Amygdala (tissue), 56 donors: ENCODE data around the gene IBTK.
"Not testable (repeated sequence)": the region's sequence is repeated elsewhere in the genome, so short reads cannot be mapped to it uniquely, and the experiment has no call there.

Source experiments
- DNase-seq, 56 donors: peaks; one replicate each; lab custom pipeline; 2025; lab: John Stamatoyannopoulos, UW

The IBTK gene, protein sequence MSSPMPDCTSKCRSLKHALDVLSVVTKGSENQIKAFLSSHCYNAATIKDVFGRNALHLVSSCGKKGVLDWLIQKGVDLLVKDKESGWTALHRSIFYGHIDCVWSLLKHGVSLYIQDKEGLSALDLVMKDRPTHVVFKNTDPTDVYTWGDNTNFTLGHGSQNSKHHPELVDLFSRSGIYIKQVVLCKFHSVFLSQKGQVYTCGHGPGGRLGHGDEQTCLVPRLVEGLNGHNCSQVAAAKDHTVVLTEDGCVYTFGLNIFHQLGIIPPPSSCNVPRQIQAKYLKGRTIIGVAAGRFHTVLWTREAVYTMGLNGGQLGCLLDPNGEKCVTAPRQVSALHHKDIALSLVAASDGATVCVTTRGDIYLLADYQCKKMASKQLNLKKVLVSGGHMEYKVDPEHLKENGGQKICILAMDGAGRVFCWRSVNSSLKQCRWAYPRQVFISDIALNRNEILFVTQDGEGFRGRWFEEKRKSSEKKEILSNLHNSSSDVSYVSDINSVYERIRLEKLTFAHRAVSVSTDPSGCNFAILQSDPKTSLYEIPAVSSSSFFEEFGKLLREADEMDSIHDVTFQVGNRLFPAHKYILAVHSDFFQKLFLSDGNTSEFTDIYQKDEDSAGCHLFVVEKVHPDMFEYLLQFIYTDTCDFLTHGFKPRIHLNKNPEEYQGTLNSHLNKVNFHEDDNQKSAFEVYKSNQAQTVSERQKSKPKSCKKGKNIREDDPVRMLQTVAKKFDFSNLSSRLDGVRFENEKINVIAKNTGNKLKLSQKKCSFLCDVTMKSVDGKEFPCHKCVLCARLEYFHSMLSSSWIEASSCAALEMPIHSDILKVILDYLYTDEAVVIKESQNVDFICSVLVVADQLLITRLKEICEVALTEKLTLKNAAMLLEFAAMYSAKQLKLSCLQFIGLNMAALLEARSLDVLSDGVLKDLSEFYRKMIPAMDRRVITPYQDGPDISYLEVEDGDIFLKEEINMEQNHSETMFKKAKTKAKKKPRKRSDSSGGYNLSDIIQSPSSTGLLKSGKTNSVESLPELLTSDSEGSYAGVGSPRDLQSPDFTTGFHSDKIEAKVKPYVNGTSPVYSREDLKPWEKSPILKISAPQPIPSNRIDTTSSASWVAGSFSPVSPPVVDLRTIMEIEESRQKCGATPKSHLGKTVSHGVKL (N-terminal part only)

DNA sequence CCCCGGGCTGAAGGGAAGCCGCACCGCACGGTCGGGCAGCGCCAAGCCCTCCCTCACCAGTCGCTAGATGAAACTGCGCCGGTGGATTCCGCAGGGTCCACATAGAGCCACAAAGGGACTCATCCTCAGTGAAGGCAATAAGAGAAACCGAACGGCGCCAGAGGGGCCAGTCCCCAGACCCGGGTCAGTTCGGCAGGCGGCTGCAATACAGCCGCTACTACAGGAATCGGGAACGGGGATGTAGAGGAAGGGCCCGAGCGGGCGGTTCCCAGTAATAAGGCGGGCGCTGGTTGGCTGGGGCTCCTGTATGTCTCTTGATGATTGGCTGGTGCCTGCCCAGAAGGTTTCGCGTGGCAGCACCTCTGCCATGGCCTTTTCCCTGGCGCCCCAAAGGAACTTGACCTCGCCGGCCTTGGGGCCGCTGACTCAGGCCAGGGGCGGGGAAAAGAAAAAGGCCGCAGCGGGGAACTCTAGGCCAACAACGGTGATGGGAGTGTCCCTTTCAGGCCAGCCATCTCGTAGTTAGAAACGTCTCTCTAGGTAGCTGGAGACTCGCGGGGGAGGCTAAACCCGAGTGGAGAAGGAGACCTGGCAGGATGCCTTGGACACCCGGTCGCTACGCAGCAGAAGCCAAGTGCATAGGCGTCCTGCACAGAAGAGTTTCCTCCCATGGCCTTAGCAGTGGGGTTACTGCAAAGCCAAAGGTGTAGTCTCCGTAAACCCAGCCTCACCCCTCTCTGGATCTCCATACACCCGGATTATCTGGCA, at the start of gene IBTK:
Gene IBTK, minus strand, starts transcription at position 240 of the 768 bp plus-strand sequence. CDS start 7,258 bp downstream, outside the sequence.
- peak; percentile 66 to 96 (median 93) for DNase-seq

DNA sequence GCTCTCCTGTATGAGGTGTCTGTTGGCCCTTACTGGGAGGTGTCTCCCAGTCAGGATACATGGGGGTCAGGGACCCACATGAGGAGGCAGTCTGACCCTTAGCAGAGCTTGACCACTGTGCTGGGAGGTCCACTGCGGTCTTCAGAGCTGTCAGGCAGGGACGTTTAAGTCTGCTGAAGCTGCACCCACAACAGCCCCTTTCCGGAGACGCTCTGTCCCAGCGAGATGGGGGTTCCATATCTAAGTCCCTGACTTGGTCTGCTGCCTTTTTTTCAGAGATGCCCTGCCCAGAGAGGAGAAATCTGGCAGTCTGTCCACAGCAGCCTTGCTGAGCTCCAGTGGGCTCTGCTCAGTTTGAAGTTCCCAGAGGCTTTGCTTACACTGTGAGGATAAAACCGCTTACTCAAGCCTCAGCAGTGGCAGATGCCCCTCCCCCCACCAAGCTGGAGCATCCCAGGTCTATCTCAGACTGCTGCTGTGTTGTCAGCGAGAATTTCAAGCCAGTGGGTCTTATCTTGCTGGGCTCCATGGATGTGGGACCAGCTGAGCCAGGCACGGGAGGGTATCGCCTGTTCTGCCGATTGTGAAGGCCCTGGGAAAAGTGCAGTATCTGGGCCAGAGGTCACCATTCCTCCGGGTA, 36.3 kb upstream of the IBTK start:
- DNase-seq, result no peak

DNA sequence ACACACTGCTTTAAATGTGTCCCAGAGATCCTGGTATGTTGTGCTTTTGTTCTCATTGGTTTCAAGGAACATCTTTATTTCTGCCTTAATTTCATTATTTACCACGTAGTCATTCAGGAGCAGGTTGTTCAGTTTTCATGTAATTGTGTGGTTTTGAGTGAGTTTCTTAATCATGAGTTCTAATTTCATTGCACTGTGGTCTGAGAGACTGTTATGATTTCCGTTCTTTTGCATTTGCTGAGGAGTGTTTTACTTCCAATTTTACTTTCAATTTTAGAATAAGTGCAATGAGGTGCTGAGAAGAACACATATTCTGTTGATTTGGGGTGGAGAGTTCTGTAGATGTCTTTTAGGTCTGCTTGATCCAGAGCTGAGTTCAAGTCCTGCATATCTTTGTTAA, 34.0 kb upstream of the IBTK start:
- DNase-seq, result not testable (repeated sequence)

DNA sequence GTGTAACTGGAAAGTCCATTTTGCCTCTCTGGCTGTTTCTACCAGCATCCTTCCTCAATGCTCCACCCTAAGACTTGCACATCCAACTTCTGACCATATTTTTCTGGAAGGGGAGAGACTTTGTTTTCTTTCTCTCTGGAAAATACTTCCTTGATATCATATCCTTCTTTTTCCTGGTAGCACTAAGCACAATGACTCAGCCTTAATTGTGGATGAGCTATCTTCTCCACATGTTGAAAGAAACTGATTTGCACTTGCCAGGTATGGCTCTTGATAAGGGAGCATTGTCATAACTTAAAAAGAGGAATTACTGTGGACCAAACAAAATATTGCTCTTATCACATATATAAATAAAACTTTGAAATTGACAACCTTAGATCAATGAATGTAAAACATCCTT, 30.1 kb upstream of the IBTK start:
- no peak for DNase-seq

DNA sequence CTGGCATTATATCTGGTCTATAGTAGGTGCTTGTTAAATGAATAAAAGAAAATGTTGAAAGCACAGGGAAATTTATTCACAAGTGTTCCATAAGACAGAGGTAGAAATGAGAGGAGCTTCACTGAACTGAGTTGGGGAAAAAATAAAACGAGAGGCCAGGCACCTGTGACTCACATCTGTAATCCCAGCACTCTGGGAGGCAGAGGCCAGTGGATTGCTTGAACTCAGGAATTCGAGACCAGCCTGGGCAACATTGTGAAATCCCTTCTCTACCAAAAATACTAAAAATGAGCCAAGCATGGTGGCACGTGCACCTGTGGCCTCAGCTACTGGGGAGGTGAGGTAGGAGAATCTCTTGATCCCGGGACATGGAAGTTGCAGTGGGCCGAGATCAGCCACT, 28.1 kb upstream of the IBTK start:
- DNase-seq, result no peak

DNA sequence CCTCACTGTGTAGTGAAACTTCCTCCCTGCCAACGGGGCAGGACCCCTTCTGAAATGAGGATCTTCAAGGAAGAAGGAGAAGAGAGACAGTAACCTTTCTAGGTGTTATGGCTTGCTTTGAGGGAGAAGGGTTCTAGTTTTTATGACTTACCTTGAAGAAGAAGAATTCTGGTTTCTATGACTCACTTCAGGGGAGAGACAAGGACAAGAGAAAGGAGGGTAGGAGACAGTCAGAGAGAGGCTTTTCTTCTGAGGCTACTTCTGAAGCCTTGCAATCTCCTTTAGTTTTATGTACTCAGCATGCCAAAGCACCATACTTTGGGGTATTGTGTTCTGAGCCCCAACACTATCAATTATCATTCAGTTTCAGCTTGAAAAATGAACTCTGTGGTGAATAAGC, 25.8 kb upstream of the IBTK start:
- no peak for DNase-seq

DNA sequence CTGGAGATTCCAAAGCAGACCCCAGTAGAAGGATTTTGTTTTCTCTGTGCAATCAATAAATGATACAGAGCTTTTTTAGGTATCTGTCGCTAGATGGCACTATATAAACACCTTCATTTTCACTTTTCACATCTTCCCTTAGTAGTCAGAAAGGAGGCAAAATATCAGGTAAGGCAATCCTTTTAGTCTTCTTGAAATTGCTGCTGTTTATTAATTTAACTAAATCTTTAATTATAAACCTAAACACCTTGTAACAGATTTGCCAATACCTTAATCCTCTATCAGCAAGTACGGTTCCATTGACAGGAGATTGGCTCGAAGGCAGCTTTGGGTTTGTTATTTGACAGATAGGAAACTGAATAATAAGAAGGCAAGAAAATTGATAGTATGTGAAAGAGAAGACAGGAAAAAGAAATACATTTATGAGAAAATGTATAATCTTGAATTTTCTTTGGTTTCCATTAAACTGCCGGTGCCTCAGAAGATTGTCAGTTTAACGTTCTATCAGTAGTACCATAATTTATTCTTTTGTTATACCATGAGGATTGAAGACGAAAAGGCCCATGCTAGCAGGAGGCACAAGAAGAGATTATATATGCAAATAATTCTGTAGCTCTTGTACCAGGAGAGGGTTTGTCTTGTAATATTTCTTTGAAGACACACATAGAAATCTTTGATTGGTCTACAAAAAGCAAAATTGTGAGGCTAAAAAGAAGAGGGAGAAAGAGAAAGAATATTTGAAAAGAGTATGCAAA, 23.5 kb upstream of the IBTK start:
- no peak for DNase-seq

DNA sequence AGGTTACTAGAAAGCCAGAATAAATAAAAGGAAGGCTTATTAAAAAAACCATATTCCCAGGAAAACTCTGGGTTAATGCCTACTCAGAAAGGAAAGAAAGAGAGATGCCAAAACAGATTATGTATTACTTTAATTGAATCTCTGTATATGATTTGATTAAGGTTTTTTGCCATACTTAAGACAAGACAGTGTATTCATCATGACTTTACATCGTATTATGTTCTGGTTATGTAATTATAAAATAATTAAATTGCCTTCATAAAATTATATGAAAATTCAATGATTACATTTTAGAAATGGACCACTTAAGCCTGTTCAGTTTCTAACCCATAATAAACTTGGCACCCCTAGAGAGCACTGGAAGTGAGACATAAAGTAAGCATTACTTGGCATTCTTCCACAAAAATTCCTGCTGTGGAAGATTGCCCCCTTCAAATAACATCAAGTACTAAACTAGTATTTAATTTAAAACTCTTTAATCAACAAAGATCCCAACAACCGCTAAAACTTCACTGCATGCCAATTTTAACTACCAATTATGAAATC, 20.8 kb upstream of the IBTK start:
- no peak for DNase-seq

DNA sequence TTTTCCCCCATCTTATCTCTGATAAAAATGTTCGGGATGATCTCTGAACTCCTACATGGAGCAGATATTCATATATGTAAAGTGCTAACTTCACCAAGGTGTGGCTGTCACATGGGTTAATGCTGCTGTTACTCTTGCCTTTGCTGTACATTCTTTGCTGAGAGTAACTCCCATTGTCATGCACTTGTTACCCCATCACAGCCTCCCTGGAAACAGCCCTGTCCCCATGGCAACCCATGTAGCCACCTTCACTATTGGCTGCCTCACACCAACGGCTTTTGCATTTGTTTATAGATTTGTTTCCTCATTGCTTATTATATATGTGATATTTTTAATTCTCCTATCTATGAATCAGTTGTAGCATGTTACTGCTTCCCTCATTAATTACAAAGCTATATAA, 17.3 kb upstream of the IBTK start:
- peak in 2 of 56 donors; percentile 1 to 13 for DNase-seq

DNA sequence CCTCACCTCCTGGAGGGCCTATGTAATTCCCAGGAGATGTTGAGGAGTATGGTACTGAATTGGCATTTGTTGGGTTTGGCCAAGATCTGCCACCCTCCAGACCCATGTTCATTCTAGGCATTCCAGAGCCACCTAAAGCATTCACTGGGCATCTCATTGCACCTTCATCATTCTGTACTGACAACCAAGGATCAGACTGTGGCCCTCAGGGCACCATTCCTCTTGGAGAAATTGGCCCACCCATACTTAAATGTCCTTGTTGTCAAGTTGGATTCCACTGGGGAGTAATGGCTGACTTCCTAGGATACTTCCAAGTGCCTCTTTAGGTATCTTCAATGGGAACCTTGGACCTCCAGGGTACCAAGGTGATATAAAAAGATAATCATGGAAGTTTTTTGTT, 16.8 kb upstream of the IBTK start:
- no peak for DNase-seq

DNA sequence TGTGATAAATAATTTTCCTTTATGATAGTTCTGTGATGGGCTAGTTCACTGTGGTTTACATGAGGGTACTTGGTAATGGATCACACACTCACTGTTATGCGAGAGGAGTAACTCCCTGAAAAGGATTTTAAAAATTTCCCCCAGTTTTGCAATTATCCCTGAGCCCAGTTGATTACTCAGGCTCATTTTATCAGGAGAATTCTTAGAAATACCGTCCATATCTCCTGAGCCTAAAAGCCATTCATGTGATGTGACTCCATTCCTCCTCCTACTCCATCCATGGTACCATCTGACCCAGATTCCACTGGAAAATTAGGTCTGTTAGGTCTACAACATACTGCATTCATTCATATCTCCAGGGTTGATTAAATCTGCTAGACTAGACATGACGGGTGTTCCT, 16.4 kb upstream of the IBTK start:
- no peak for DNase-seq

DNA sequence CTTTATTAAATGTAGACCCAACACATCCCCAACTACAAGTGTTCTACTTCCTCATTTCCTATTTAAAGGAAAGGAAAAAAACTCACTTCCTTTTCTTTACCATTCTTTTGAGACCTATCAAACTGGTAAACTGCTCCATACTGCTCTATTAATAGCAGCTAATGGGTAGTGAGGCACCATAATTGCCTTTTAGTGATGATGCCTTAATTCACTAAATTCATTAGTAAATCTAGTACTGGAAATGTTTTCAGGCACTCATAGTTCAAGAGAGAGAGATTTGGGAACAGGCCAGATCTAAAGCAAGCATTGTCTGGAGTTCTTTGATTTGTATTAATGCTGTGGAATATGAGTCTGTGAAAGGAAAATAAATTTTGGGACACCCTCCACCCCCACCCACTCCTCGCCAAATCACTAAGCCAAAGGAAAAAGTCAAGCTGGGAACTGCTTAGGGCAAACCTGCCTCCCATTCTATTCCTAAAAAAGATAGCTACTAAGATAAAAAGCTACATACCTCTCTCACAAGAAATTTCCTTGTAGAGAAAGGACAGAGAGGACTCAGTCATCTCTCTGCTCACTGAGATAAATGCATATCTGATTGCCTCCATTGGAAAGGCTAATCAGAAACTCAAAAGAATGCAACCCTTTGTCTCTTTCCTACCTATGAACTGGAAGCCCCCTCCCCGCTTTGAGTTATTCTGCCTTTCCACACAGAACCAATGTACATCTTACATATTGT, 13.6 kb upstream of the IBTK start:
- no peak for DNase-seq

DNA sequence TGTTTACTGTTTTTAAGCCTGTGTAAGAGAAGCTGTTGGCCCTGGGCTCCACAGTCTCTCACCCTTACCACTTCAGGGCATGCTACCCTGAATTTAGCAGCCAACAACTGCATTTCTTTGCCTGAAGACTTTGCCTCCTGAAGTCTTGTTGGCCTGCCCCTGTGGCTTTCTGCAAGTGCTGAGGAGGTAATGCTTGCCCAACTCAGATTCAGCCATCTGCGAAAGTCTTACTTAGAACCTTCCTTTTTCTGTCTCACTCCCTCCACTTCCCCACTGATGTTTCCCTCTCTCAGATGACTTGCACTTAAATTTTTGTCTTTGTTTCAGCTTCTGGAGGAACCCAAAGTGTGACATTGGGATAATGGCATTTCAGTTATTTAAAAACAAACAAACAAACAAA, 11.8 kb upstream of the IBTK start:
- no peak for DNase-seq

DNA sequence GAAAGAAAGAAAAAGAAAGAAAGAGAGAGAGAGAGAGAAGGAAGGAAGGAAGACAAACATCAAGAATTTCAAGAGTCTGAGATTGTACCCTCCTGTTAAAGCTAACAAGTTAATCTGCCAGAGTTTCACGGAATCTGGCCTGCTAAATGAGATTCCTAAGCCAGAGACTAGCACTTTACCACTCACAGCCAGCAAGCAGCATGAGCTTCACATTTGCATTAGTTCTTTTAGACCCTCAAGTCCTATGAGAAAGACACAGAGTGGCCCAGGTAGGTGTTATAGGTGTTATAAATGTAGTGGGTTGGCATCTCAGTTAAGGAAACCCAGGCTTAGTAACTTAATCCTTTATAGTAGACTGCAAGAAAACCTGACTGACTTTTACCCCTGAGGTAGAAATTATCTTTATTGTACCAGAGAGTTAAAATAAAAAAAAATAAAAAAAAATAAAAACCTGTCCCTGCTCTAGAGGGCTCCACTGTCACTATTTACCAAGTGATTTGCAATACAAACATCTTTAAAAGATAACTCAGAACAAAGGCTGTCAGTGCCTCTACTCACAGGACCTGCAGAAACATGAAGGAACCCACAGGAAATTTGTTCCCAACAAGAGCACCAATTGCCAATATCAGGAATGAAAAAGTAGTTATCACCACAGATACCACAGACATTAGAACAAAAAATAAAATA, 9.7 kb upstream of the IBTK start:
- DNase-seq, result no peak

DNA sequence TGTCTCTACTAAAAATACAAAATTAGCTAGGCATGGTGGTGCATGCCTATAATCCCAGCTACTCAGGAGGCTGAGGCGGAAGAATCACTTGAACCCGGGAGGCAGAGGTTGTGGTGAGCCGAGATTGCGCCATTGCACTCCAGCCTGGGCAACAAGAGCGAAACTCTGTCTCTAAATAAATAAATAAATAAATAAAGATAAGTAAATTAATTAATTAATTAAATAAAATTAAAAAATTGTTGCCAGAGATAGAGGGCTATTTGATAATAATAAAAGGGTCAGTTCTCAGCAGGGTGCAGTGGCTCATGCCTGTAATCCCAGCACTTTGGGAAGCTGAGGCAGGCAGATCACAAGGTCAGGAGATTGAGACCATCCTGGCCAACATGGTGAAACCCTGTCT, 7.2 kb upstream of the IBTK start:
- DNase-seq, result not testable (repeated sequence)

DNA sequence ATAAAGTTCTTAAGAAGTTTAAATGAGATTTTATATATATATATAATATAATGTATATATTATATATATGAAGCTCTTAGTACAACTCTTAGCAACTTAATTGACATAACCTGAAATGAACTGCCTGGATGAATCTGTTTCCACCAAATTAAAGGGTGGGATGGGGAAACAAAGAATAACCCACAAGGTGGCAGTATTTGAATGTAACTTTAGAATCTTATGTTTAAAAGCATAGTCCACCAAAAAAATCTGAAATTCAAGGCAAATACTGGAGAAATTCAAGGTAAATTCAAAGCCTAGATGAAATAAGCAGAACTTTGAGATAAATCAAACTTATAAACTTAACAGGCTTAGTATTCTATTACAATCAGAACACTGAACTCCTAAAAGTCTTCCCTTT, 4.4 kb upstream of the IBTK start:
- peak in 1 of 56 donors; percentile 14 for DNase-seq
